Astrocyte (in vitro differentiated cells and primary cell): ENCODE data around the gene PIGC. TPM values are rescaled to one million over a fixed set of nuclear protein-coding genes. Genes with fewer than 3 reads are reported as not detected.

ENCODE experiments used
- DNase-seq: peaks from one replicate; pipeline ENCODE4 v3.0.0-alpha.2; 2010; ENCODE audit warnings: low read depth
- FAIRE-seq: peaks from 2 replicates; lab custom pipeline; 2011; peaks lifted over from hg19 to GRCh38; lab: Jason Lieb, UNC
- H2AFZ ChIP-seq: 2 replicates; pipeline ENCODE4 v1.6.0; 2012; ENCODE audit warnings: low read depth, low read length, inconsistent platforms
- H3K27ac ChIP-seq: 2 replicates; pipeline ENCODE4 v1.5.1; 2011; ENCODE audit warnings: low read depth, low read length, inconsistent platforms
- H3K27me3 ChIP-seq: 2 replicates; pipeline ENCODE4 v1.6.0; 2011; ENCODE audit warnings: low read length, inconsistent platforms; ENCODE audit not compliant: insufficient read depth
- H3K36me3 ChIP-seq: 2 replicates; pipeline ENCODE4 v1.5.1; 2011; ENCODE audit warnings: low read length, inconsistent platforms; ENCODE audit not compliant: insufficient read depth
- H3K4me1 ChIP-seq: 2 replicates; pipeline ENCODE4 v1.5.1; 2011; ENCODE audit warnings: low read length, inconsistent platforms; ENCODE audit not compliant: insufficient read depth
- H3K4me2 ChIP-seq: 2 replicates; pipeline ENCODE4 v1.6.0; 2012; ENCODE audit warnings: low read length, inconsistent platforms
- H3K4me3 ChIP-seq: 2 replicates; pipeline ENCODE4 v1.5.1; 2011; ENCODE audit warnings: low read depth, mild to moderate bottlenecking, low read length, inconsistent platforms; ENCODE audit not compliant: insufficient read depth
- H3K79me2 ChIP-seq: 2 replicates; pipeline ENCODE4 v1.6.0; 2012; ENCODE audit warnings: mild to moderate bottlenecking, low read length, inconsistent platforms; ENCODE audit not compliant: insufficient read depth
- H3K9ac ChIP-seq: 2 replicates; pipeline ENCODE4 v1.6.0; 2012; ENCODE audit warnings: mild to moderate bottlenecking, low read length, inconsistent platforms
- H3K9me3 ChIP-seq: 2 replicates; pipeline ENCODE4 v1.5.1; 2012; ENCODE audit warnings: low read depth, mild to moderate bottlenecking, low read length, inconsistent platforms; ENCODE audit not compliant: insufficient read depth
- H4K20me1 ChIP-seq: 2 replicates; pipeline ENCODE4 v1.6.0; 2012; ENCODE audit warnings: low read length, inconsistent platforms; ENCODE audit not compliant: insufficient read depth
- H3K27ac Mint-ChIP-seq: one replicate; pipeline ENCODE4 v1.8.0; 2021; ENCODE audit warnings: mild to moderate bottlenecking, mixed read lengths; ENCODE audit not compliant: unreplicated experiment
- H3K27me3 Mint-ChIP-seq: one replicate; pipeline ENCODE4 v1.8.0; 2021; ENCODE audit warnings: low read depth, mixed read lengths; ENCODE audit not compliant: unreplicated experiment
- H3K36me3 Mint-ChIP-seq: one replicate; pipeline ENCODE4 v1.8.0; 2021; ENCODE audit warnings: low read depth, mixed read lengths; ENCODE audit not compliant: unreplicated experiment
- H3K4me1 Mint-ChIP-seq: one replicate; pipeline ENCODE4 v1.8.0; 2021; ENCODE audit warnings: low read depth, mixed read lengths; ENCODE audit not compliant: unreplicated experiment
- H3K4me3 Mint-ChIP-seq: one replicate; pipeline ENCODE4 v1.8.0; 2021; ENCODE audit warnings: mild to moderate bottlenecking, moderate library complexity, mixed read lengths; ENCODE audit not compliant: unreplicated experiment
- H3K9me3 Mint-ChIP-seq: one replicate; pipeline ENCODE4 v1.8.0; 2021; ENCODE audit warnings: mild to moderate bottlenecking, mixed read lengths; ENCODE audit not compliant: unreplicated experiment
- EZH2 ChIP-seq: IDR thresholded peaks from 2 replicates; pipeline ENCODE4 v1.6.1; 2012; ENCODE audit warnings: mild to moderate bottlenecking, low read length, inconsistent platforms; ENCODE audit not compliant: insufficient read depth
- total RNA-seq: library from RNA; stranded (reverse); gene quantifications from 2 replicates; pipeline ENCODE4 v1.2.1, GENCODE V29; 2021
- TF ChIP-seq, protein P1 (sequence below): IDR thresholded peaks from 2 replicates; pipeline ENCODE4 v1.5.1; 2011; ENCODE audit warnings: low read depth, mild to moderate bottlenecking, inconsistent platforms, low read length, moderate library complexity; ENCODE audit not compliant: insufficient read depth

The PIGC gene
- total RNA-seq, 1 donor from 2014 or later, result 17.8 TPM

DNA sequence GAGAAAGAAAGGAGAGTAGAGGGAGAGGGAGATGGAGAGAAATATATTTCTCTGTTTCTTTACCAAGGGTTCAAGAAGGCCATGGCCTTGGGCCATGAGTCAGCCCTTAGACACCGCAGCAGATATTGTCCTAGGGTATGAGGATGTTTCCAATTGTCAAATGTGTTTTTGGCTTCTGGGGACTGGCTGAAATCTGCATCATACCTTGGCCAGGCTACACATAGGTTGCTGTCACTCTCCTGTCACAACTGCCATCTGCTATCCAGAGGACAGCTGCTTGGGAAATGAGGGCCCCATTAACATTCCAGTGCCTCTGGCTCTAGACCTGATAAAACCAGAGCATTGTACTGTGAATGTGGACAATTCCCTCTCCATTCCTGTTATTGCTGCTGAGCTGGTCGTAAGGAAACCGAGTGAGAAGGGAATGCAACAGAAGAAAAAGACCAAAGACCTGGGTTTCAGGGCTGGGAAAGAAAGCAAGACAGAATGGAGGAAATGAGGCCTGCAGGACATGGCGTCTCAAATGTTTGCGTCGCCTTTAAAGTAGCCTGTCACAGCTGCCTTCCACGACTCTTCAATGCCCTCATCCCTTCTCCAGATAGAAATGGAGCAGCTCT lies 8.8 kb upstream of the PIGC start:
- no peaks in the 10 kb centered on the region for H3K36me3 ChIP-seq
- H3K4me1 Mint-ChIP-seq, result peaks cover 34% of the 10 kb centered on the region
- H3K4me3 Mint-ChIP-seq, result no peak overlapping the region
- no peak overlapping the region for H2AFZ ChIP-seq
- no peak overlapping the region for H3K27ac ChIP-seq
- no peak overlapping the region for H3K4me2 ChIP-seq
- no peaks in the 10 kb centered on the region for H3K79me2 ChIP-seq
- DNase-seq (no peak), FAIRE-seq (no peak)
- no peaks in the 10 kb centered on the region for H3K36me3 Mint-ChIP-seq
- no peaks in the 10 kb centered on the region for H4K20me1 ChIP-seq
- no peaks in the 10 kb centered on the region for H3K9me3 Mint-ChIP-seq
- no peaks in the 10 kb centered on the region for H3K9me3 ChIP-seq
- H3K4me3 ChIP-seq, result no peak overlapping the region
- no peak overlapping the region for H3K27ac Mint-ChIP-seq
- no peak for TF ChIP-seq EZH2
- TF ChIP-seq, protein P1, sequence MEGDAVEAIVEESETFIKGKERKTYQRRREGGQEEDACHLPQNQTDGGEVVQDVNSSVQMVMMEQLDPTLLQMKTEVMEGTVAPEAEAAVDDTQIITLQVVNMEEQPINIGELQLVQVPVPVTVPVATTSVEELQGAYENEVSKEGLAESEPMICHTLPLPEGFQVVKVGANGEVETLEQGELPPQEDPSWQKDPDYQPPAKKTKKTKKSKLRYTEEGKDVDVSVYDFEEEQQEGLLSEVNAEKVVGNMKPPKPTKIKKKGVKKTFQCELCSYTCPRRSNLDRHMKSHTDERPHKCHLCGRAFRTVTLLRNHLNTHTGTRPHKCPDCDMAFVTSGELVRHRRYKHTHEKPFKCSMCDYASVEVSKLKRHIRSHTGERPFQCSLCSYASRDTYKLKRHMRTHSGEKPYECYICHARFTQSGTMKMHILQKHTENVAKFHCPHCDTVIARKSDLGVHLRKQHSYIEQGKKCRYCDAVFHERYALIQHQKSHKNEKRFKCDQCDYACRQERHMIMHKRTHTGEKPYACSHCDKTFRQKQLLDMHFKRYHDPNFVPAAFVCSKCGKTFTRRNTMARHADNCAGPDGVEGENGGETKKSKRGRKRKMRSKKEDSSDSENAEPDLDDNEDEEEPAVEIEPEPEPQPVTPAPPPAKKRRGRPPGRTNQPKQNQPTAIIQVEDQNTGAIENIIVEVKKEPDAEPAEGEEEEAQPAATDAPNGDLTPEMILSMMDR, result no peak
- peaks cover 36% of the 10 kb centered on the region for H3K4me1 ChIP-seq
- no peak overlapping the region for H3K9ac ChIP-seq
- no peaks in the 10 kb centered on the region for H3K27me3 ChIP-seq
- H3K27me3 Mint-ChIP-seq, result peaks cover 19% of the 10 kb centered on the region

DNA sequence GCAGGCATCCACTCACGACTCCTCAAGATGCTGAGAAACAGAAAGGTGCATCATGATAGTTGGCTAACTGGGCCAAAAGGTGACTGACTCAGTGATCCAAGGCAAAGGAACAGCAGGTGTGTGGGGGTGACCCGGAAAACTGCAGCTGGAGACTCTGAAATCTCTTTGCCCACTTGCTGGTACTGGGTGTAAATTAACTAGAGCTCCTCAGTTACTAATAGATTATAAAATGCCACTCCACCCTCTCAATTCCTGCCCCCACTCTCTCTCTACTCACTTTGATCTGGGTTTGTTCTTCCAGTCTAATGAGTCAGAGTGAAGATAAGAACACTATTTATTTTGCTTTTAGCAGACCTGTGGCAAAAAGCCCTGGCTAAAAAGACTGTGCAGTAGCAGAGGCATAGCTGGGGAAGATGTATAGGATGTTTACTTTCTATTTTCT lies 7.2 kb upstream of the PIGC start:
- Histone ChIP-seq H3K4me3 (no peak overlapping the region), H3K27ac (no peak overlapping the region), H3K4me1 (peaks cover 36% of the 10 kb centered on the region), H3K36me3 (no peaks in the 10 kb centered on the region), H3K9me3 (no peaks in the 10 kb centered on the region), H3K79me2 (no peaks in the 10 kb centered on the region), H3K27me3 (no peaks in the 10 kb centered on the region), H2AFZ (no peak overlapping the region), H3K9ac (no peak overlapping the region), H3K4me2 (peak overlapping the region; percentile 62), H4K20me1 (no peaks in the 10 kb centered on the region)
- Mint-ChIP-seq H3K27me3 (peaks cover 6% of the 10 kb centered on the region), H3K27ac (no peak overlapping the region), H3K9me3 (no peaks in the 10 kb centered on the region), H3K4me1 (peaks cover 34% of the 10 kb centered on the region), H3K36me3 (no peaks in the 10 kb centered on the region), H3K4me3 (no peak overlapping the region)
- FAIRE-seq (no peak), DNase-seq (peak; percentile 79)
- TF ChIP-seq EZH2, result no peak
- TF ChIP-seq, protein P1, result no peak

DNA sequence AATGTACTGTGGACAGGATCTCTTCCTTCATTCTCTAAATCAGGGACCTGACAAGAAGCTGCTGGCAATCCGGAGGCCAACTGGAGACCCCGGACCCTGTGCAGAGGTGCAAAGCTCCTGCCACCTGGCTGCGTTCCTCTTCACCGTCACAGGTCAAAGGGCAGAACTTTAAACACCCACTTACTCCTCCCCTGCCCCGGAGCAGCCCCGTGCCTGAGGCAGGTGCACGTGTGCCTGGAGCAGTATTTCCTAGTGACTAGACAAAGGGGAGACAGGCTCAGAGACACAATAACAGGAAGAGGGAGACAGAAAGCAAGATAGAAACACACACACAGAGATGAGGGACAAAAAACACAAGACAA lies 6.6 kb upstream of the PIGC start:
- H3K4me2 ChIP-seq, result peak overlapping the region; percentile 62
- H3K4me1 ChIP-seq, result peaks cover 36% of the 10 kb centered on the region
- no peak overlapping the region for H3K27ac ChIP-seq
- Mint-ChIP-seq H3K27me3 (peaks cover 6% of the 10 kb centered on the region), H3K4me3 (no peak overlapping the region), H3K27ac (no peak overlapping the region), H3K4me1 (peaks cover 34% of the 10 kb centered on the region), H3K9me3 (no peaks in the 10 kb centered on the region), H3K36me3 (no peaks in the 10 kb centered on the region)
- no peaks in the 10 kb centered on the region for H3K27me3 ChIP-seq
- H3K9me3 ChIP-seq, result no peaks in the 10 kb centered on the region
- FAIRE-seq, result no peak
- H3K36me3 ChIP-seq, result no peaks in the 10 kb centered on the region
- H3K9ac ChIP-seq, result no peak overlapping the region
- no peaks in the 10 kb centered on the region for H4K20me1 ChIP-seq
- H2AFZ ChIP-seq, result peak overlapping the region; percentile 54
- H3K4me3 ChIP-seq, result no peak overlapping the region
- TF ChIP-seq EZH2, result no peak
- TF ChIP-seq, protein P1, result no peak
- no peaks in the 10 kb centered on the region for H3K79me2 ChIP-seq
- DNase-seq, result no peak
